A673 (cell line): ENCODE results near the gene SF3A1.

Source experiments
- EZH2 ChIP-seq: fragments of 200-600 bp; sonication (generic); IDR thresholded peaks from 2 replicates; pipeline ENCODE4 v1.6.1; 2017; ENCODE audit warnings: borderline replicate concordance, low read depth, mild to moderate bottlenecking, mixed read lengths, antibody characterized with exemption, low read length; ENCODE audit not compliant: poor library complexity, severe bottlenecking
- TF ChIP-seq, protein P1 (sequence below): fragments of 300-800, 200-600 bp; sonication (generic); conservative IDR thresholded peaks from 2 replicates; pipeline ENCODE4 v1.5.1; 2017; ENCODE audit warnings: low read depth, mild to moderate bottlenecking, antibody characterized with exemption, low read length, moderate library complexity, mixed read lengths

DNA sequence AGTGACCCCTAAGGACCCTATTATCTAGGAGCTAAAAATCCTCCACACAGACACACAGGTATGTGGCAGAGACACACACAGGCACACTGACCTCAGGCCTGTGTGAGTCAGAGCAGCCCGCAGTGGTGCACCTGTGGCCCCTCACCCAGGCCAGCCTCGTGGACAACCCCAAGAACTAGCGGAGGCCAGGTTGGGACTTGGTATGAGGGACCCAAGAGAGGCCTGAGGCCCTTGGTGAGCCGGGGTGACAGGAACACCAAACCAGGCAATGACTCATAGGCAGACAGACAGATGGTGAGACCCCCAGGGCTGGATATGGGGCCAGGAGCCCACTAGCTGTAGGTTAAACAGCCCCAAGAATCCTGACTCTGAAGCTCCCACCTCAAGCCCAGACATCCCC is 73.4 kb downstream of the SF3A1 start:
- TF ChIP-seq, protein P1, sequence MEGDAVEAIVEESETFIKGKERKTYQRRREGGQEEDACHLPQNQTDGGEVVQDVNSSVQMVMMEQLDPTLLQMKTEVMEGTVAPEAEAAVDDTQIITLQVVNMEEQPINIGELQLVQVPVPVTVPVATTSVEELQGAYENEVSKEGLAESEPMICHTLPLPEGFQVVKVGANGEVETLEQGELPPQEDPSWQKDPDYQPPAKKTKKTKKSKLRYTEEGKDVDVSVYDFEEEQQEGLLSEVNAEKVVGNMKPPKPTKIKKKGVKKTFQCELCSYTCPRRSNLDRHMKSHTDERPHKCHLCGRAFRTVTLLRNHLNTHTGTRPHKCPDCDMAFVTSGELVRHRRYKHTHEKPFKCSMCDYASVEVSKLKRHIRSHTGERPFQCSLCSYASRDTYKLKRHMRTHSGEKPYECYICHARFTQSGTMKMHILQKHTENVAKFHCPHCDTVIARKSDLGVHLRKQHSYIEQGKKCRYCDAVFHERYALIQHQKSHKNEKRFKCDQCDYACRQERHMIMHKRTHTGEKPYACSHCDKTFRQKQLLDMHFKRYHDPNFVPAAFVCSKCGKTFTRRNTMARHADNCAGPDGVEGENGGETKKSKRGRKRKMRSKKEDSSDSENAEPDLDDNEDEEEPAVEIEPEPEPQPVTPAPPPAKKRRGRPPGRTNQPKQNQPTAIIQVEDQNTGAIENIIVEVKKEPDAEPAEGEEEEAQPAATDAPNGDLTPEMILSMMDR, result no peak
- no peak for TF ChIP-seq EZH2
